SK-N-SH treated with all-trans-retinoic acid at 6 μM for 48 hours (cell line): ENCODE measurements around the gene UBE2L3.
"Not testable (repeated sequence)": the region's sequence is repeated elsewhere in the genome, so short reads cannot be mapped to it uniquely, and the experiment has no call there.

Experiments used
- ATAC-seq: fragments of 200-7000 bp; cut with Tn5 transposase; 3 replicates; pipeline ENCODE4 v1.9.1; 2020; ENCODE audit warnings: mild to moderate bottlenecking, moderate library complexity
- SNAI2 ChIP-seq: fragments of 250-450 bp; sonication (Bioruptor Pico); IDR thresholded peaks from 2 replicates; pipeline ENCODE4 v1.5.0; 2020; ENCODE audit warnings: mild to moderate bottlenecking, moderate library complexity
- TSHZ2 ChIP-seq: fragments of 250-450 bp; sonication (Bioruptor Pico); IDR thresholded peaks from 2 replicates; pipeline ENCODE4 v1.5.0; 2020; ENCODE audit warnings: mild to moderate bottlenecking, moderate library complexity
- ZFP30 ChIP-seq: fragments of 450-650 bp; formaldehyde crosslinking; IDR thresholded peaks from 2 replicates; pipeline ENCODE4 v1.5.0; 2022; ENCODE audit warnings: mild to moderate bottlenecking, moderate library complexity

UBE2L3 gene

GRCh38 chr22:21567456-21568346 is at the start of gene UBE2L3:
UBE2L3 (plus strand) TSS chr22:21567714; CDS start chr22:21567745, 31 bp downstream.
- TF ChIP-seq SNAI2 (CRISPR knock-in tag), result no peak
- TF ChIP-seq ZFP30 (CRISPR knock-in tag), result no peak
- TF ChIP-seq TSHZ2 (CRISPR knock-in tag), result no peak
- ATAC-seq, result peak; percentile 85

- ATAC-seq, result not testable (repeated sequence)
These were observed 40.6 kb upstream of the UBE2L3 start for GRCh38 chr22:21526705-21527500.

- not testable (repeated sequence) for ATAC-seq
These were observed 36.0 kb upstream of the UBE2L3 start for GRCh38 chr22:21531525-21531924.

GRCh38 chr22:21532863-21533648 is 34.5 kb upstream of the UBE2L3 start:
- ATAC-seq, result not testable (repeated sequence)

GRCh38 chr22:21539862-21540261 is 27.7 kb upstream of the UBE2L3 start:
- ATAC-seq, result not testable (repeated sequence)

- ATAC-seq, result peak; percentile 47; the same call in 2 of the 3 replicates
These were observed 22.8 kb upstream of the UBE2L3 start for GRCh38 chr22:21544432-21545322.

- ATAC-seq, result peak; percentile 37
These were observed 18.0 kb upstream of the UBE2L3 start for GRCh38 chr22:21549558-21549957.

GRCh38 chr22:21550008-21550677 is 17.4 kb upstream of the UBE2L3 start:
- ATAC-seq, result peak; percentile 75

- peak; percentile 83 for ATAC-seq
These were observed 16.9 kb upstream of the UBE2L3 start for GRCh38 chr22:21550678-21551047.

- ATAC-seq, result not testable (repeated sequence)
These were observed 16.2 kb upstream of the UBE2L3 start, which contains the start of gene RIMBP3C for GRCh38 chr22:21551361-21551760. RIMBP3C (minus strand) TSS chr22:21551461; CDS start chr22:21550976, 485 bp downstream.

- peak; percentile 29; the same call in 2 of the 3 replicates for ATAC-seq
These were observed 8.0 kb upstream of the UBE2L3 start for GRCh38 chr22:21559345-21560125.

GRCh38 chr22:21560657-21561056 is 6.9 kb upstream of the UBE2L3 start:
- ATAC-seq, result not testable (repeated sequence)
